ENCODE results near the gene GTF2F2. TPM values are rescaled to one million over a fixed set of nuclear protein-coding genes. Genes with fewer than 3 reads are reported as not detected.

The GTF2F2 gene
- total and polyA plus RNA-seq, 2 experiments from 2014 or later = 42.1 to 75.6 TPM

GRCh38 chr13:45205124-45205523 is 84.8 kb downstream of the GTF2F2 start:
- Mint-ChIP-seq H3K36me3 (ENCODE audit: low read depth) (peaks cover 15% of the 10 kb centered on the region), H3K27me3 (ENCODE audit: insufficient read depth, low read depth, poor library complexity) (no peaks in the 10 kb centered on the region), H3K4me1 (peaks cover 22% of the 10 kb centered on the region), H3K27ac (0 out of 2 replicates have a peak overlapping the region, but pooled peaks have one; percentile 43), H3K4me3 (no peak overlapping the region), H3K9me3 (no peaks in the 10 kb centered on the region)
- no peak overlapping the region for H2AFZ ChIP-seq
- no peaks in the 10 kb centered on the region for H3K27me3 ChIP-seq (ENCODE audit: insufficient read depth)
- no peak for DNase-seq (ENCODE audit: low spot score)
- no peak overlapping the region; the same call in 1 of the 2 replicates for H3K27ac ChIP-seq (ENCODE audit: low read depth)
- no peak overlapping the region for H3K4me2 ChIP-seq
- H3K36me3 ChIP-seq (ENCODE audit: insufficient read depth) = no peaks in the 10 kb centered on the region
- peaks cover 12% of the 10 kb centered on the region; the same call in 1 of the 2 replicates for H3K4me1 ChIP-seq (ENCODE audit: insufficient read depth)
- H3F3A ChIP-seq (replicated peaks; ENCODE audit: low read depth) = no peaks in the 10 kb centered on the region
- ATAC-seq = no peak
- no peak overlapping the region for H3K4me3 ChIP-seq
- 0 out of 2 replicates have a peak, but pooled peaks cover 3% of the 10 kb centered on the region for H4K20me1 ChIP-seq (replicated peaks; ENCODE audit: insufficient read depth)
- H3K79me2 ChIP-seq (replicated peaks; ENCODE audit: insufficient read depth) = no peaks in the 10 kb centered on the region
- TF ChIP-seq CREB1 (CRISPR knock-in tag; IDR thresholded peaks at IDR 0.05; ENCODE audit: low read depth) = no peak
- no peak for TF ChIP-seq ZNF331 (CRISPR knock-in tag; IDR thresholded peaks at IDR 0.05; ENCODE audit: low read depth)
- no peak for TF ChIP-seq REST (IDR thresholded peaks at IDR 0.05; ENCODE audit: unreplicated experiment)
- no peak for TF ChIP-seq JUNB (IDR thresholded peaks at IDR 0.05; ENCODE audit: unreplicated experiment)
- TF ChIP-seq CTCF (conservative IDR thresholded peaks at IDR 0.05; ENCODE audit: low read depth in 2 of 2) = no peak
- no peak for TF ChIP-seq EZH2phosphoT487 (IDR thresholded peaks at IDR 0.05; ENCODE audit: unreplicated experiment)
- no peak for TF ChIP-seq POLR2AphosphoS5 (IDR thresholded peaks at IDR 0.05; ENCODE audit: low read depth)
- no peak for TF ChIP-seq STAT1 (IDR thresholded peaks at IDR 0.05; ENCODE audit: unreplicated experiment)
- no peak for TF ChIP-seq EZH2 (IDR thresholded peaks at IDR 0.05; ENCODE audit: low read depth, unreplicated experiment)
- TF ChIP-seq ZNF114 (CRISPR knock-in tag; IDR thresholded peaks at IDR 0.05) = no peak
- TF ChIP-seq ETS1 (IDR thresholded peaks at IDR 0.05) = no peak
- TF ChIP-seq, protein P1, sequence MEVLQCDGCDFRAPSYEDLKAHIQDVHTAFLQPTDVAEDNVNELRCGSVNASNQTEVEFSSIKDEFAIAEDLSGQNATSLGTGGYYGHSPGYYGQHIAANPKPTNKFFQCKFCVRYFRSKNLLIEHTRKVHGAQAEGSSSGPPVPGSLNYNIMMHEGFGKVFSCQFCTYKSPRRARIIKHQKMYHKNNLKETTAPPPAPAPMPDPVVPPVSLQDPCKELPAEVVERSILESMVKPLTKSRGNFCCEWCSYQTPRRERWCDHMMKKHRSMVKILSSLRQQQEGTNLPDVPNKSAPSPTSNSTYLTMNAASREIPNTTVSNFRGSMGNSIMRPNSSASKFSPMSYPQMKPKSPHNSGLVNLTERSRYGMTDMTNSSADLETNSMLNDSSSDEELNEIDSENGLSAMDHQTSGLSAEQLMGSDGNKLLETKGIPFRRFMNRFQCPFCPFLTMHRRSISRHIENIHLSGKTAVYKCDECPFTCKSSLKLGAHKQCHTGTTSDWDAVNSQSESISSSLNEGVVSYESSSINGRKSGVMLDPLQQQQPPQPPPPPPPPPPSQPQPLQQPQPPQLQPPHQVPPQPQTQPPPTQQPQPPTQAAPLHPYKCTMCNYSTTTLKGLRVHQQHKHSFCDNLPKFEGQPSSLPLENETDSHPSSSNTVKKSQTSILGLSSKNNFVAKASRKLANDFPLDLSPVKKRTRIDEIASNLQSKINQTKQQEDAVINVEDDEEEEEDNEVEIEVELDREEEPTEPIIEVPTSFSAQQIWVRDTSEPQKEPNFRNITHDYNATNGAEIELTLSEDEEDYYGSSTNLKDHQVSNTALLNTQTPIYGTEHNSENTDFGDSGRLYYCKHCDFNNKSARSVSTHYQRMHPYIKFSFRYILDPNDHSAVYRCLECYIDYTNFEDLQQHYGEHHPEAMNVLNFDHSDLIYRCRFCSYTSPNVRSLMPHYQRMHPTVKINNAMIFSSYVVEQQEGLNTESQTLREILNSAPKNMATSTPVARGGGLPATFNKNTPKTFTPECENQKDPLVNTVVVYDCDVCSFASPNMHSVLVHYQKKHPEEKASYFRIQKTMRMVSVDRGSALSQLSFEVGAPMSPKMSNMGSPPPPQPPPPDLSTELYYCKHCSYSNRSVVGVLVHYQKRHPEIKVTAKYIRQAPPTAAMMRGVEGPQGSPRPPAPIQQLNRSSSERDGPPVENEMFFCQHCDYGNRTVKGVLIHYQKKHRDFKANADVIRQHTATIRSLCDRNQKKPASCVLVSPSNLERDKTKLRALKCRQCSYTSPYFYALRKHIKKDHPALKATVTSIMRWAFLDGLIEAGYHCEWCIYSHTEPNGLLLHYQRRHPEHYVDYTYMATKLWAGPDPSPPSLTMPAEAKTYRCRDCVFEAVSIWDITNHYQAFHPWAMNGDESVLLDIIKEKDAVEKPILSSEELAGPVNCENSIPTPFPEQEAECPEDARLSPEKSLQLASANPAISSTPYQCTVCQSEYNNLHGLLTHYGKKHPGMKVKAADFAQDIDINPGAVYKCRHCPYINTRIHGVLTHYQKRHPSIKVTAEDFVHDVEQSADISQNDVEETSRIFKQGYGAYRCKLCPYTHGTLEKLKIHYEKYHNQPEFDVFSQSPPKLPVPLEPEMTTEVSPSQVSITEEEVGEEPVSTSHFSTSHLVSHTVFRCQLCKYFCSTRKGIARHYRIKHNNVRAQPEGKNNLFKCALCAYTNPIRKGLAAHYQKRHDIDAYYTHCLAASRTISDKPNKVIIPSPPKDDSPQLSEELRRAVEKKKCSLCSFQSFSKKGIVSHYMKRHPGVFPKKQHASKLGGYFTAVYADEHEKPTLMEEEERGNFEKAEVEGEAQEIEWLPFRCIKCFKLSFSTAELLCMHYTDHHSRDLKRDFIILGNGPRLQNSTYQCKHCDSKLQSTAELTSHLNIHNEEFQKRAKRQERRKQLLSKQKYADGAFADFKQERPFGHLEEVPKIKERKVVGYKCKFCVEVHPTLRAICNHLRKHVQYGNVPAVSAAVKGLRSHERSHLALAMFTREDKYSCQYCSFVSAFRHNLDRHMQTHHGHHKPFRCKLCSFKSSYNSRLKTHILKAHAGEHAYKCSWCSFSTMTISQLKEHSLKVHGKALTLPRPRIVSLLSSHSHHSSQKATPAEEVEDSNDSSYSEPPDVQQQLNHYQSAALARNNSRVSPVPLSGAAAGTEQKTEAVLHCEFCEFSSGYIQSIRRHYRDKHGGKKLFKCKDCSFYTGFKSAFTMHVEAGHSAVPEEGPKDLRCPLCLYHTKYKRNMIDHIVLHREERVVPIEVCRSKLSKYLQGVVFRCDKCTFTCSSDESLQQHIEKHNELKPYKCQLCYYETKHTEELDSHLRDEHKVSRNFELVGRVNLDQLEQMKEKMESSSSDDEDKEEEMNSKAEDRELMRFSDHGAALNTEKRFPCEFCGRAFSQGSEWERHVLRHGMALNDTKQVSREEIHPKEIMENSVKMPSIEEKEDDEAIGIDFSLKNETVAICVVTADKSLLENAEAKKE (CRISPR knock-in tag; IDR thresholded peaks at IDR 0.05) = no peak
- no peak for TF ChIP-seq NANOG (IDR thresholded peaks at IDR 0.05; ENCODE audit: borderline replicate concordance)
- H3K9me2 ChIP-seq (ENCODE audit: insufficient read depth) = no peaks in the 10 kb centered on the region

All from GM23338 (cell line).